Stimulated activated CD4-positive, alpha-beta T cell treated with anti-CD3 and anti-CD28 coated beads, Interleukin-15, amount 100 ng/mL, for 1 hour (primary cell): ENCODE measurements around the gene AXIN1.
"Not testable (repeated sequence)": the region's sequence is repeated elsewhere in the genome, so short reads cannot be mapped to it uniquely, and the experiment has no call there.

Experiments
- DNase-seq, 2 donors: peaks; one replicate each; pipeline ENCODE4 v3.0.0-alpha.2; 2020; ENCODE audit warnings: low read depth in 1 of 2, low spot score in 1 of 2

AXIN1 gene

GRCh38 chr16:369866-370436 is 17.4 kb upstream of the AXIN1 start:
- DNase-seq = no peak

- DNase-seq = no peak
Observed at GRCh38 chr16:369275-369865, 16.8 kb upstream of the AXIN1 start.

DNA sequence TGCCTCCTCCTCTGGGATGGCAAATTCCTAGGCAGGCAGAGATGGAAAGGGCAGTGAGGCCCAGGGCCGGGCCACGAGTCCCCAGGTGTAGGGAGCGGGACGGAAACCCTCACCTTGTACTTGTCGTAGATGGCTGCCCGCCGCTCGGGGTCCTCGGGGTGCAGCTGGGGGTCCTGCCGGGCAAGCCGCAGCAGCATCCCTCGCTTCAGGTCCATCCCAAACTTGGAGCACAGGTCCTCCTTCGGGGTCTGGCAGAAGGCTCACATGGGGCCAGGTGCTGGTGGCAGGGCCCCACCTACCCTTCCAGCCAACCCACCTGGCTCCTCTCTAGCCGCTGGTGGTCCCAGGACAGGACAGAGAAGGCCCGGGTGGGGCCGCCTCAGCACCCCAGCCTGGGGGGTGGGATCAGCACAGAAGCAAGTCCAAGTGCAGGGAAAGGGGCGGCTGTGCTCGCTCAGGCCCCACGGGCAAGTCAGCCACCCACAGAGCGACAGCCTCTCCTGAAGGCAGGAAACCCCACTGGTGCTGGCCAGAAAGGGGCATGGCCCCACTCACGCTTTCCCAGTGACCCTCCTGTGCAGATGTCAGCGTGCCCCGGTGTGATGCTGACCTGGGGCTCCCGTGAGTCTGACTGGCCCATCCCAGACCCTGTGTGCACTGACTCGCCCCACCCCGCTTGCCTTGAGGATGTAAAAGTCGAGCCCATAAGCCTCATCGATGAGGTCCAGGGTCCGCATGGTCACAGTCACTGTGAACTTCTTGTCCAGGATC is 16.1 kb upstream of the AXIN1 start:
- no peak for DNase-seq

GRCh38 chr16:367333-367903 is 14.9 kb upstream of the AXIN1 start:
- DNase-seq = no peak

DNA sequence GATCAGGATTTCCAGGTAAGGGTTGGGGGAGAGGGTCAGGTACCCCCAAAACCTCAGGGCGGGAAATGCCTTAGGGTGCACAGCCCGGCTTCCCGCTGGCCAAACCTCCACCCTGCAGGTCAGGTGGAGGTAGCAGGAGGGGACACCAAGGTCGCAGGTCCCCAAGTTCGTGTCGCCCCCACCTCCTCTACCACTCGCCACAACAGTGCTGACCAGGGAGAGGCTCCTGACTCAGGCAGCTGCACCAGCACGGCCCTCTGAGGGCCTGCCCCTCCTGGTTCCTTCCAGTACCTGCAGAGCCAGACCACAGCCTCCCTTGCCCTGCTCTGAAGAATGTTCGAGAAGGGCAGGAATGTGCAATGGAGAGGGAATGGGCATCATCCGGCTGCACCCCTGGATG is 14.0 kb upstream of the AXIN1 start:
- no peak for DNase-seq

GRCh38 chr16:364595-365491 is 12.3 kb upstream of the AXIN1 start:
- DNase-seq = no peak

DNA sequence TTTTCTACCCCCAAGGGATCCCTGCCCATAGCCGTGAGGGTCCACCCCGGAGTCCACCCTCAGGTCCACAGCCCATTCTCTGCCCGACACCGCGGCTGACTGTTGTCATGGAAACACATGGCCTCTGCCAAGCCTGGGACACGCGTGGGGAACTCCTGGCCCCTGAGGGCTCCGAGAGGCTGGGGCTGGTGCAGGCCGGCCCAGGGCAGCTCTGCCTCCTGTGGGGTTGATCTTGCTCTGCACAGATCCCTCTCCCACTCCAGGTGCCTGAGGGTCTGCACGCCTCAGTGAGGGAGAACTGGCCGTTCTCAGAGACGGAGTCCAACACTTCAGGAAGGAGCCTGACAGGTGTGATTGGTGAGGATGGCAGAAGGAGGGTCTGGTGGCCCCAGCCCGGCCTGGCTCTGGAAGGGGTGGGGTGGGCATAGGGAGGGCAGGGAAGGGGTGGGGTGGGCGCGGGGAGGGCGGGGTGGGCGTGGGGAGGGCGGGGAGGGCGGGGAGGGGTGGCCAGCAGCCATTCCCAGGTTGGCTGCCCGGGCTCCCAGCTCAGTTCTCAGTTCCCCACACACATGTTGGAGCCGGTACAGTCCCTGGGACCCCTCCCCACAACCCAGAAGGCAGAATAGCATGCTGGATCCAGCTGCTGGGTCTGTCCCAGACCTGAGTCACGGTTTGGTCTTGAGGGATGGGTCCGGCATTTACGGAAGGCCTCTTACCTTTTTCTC is 11.4 kb upstream of the AXIN1 start:
- no peak for DNase-seq

DNA sequence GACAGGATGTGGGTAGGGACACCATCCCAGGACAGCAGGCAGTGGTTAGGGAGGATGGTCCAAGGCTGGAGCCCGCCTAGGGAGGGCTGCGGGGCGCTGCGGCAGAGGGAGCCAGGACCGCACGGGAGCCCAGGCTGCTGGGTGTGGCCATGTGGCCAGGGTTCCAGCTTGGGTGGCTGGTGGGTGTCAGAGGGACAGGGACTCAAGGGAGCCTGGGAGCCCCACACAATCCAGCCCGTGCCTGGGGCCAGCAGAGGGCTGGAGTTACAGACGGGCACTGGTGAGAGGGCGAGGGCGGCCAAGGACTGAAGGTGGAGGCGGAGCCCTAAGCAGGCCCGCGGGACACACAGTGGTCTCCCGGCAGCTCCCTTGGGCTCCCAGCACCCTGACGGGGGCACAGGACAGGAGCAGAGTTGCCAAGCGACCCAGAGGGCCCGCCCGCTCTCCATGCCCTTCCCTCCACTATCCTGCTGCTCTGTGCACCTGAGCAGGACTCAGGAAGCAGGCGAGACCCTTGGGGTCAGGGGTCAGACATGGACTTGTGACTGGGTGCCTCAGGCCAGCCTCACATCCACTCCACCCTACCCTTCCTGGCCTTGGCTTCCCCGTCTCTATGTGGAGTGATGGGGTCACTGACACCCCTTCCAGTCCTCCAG is 10.7 kb upstream of the AXIN1 start:
- DNase-seq = no peak

DNA sequence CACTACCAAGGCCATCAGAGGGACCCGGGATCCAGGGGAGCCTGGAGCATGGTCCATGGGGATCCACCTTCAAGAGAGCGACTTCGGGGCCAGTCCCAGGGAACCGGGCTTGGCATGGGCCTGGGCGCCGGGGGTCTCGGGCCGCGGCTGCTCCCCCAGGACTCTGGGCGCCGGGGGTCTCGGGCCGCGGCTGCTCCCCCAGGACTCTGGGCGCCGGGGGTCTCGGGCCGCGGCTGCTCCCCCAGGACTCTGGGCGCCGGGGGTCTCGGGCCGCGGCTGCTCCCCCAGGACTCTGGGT is 10.1 kb upstream of the AXIN1 start:
- not testable (repeated sequence) for DNase-seq

GRCh38 chr16:361872-362701 is 9.6 kb upstream of the AXIN1 start:
- peak; percentile 47 to 58 for DNase-seq

- DNase-seq = no peak
Observed at GRCh38 chr16:361341-361871, 8.9 kb upstream of the AXIN1 start.

DNA sequence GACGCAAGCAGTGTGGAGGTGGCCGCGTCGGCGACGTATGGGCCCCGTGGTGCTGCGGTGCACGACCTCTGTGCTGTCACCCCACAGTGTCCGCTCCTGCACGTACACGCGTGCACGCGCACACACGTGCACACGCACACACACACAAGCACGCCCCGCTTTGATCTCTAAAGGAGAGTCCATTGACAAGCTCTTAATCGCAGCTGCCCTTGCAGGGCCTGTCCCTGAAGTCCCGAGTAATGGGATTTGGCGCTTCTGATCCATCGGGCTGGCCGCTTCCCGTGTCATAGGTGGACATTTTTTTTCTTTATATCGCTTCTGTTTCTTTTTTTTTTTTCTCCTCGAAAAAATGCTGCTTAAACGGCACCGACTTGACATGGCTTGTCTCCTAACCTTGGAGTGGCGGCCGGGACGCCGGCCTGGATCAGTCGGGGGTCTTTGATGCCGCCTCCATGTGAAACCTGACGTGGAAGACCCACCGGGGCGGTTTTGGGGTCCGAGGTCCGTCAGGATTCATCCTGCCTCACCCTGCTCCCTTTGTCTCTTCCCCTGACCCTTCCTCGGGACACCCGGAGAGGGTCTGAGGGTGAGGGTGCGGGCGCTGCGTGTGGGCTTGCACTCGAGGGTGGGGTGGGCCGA is 8.3 kb upstream of the AXIN1 start:
- no peak for DNase-seq

DNA sequence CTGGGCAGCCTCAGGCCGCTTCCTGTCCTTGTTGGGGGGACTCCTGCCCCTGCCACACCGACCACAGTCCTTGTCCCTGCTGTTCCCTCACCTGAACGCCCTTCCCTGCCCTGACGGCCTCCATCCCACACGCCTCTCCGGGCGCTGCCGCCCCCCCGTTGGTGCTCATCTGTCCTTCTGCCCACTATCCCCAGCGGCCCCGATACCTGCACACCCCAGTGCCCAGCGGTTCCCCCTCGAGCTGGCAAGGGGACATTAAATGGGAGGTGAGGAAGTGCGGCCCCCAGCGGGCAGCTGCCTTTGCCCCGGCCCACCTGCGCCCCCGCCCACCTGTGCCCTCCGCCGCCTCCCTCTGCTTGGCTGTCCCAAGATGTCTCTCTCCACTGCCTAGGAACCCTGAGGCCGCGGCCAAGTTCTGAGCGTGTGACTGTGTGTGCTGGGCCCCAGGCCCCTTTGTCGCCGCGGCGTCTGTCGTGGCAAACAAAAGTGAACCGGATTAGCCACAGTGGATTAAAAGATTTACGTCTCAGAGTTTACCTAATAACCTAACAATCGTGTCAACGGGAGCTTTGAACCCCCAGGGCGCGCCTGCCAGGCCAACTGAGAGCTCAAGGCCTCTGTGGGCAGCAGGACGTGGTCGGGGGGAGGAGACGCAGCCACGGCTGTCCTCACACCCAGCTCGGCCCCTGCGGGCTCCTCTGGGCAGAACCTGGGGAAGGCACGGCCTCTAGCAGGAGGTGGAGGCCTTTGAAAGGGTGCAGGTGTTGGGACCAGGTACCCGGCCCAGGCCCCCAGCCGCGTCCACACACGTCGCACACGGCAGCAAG is 7.6 kb upstream of the AXIN1 start:
- DNase-seq = no peak

DNA sequence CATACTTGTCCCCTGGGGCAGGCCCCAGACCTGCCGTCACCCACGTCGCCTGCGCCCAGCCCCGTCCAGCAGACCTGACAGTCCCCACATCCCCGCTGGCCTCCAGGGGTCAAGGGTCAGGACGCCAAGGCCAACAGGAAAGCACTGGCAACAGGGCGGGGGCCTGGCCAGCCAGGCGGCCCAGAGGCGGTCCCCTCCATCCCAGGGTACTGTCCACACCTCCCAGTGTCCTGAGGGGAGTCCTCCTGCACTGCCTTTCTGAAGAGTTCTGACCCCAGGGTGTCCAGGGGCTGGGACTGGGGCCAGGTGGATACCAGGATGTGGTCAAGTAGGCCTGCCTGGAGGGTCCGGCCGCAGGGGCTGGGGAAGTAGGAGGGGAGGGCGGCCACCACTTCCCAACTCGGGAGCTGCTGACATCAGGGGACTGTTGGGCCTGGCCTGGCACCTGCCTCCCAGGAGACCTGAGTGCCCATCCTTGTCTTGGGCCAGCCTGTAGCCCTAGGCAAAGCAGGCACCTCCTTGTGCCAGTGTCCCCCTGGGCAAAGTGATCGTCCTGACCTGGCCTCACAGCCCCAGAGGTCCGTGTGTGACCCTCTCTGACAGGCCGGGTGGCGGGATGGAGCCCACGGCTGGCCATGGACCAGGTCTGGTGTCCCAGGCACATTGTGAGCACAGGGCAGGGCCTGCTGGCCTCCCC is 6.7 kb upstream of the AXIN1 start:
- no peak for DNase-seq

- DNase-seq = no peak
Observed at GRCh38 chr16:356741-357140, 4.2 kb upstream of the AXIN1 start.

DNA sequence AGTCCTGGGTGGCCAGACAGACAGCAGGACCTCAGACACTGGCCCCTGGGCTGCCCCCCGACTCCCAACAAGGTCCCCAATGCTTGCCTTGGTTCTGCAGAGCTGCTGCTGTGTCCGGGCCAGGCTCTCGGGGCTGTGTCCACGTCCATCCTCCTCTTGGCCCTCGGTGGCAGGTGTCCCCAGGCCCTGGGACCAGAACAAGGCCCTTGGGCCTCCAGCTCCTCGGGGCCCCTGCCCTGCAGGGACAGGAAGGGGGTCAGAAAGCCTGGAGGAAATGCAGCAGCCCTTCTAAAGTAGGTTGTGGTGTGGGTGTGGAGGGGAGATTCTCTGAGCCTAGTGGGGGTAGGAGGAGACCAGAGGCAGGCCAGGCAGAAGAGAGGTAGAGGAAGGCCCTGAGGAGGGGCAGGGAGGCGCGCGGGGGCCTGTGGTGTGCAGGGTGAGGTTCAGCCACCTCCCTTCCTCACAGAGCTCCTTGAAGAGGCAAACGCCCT is 2.5 kb upstream of the AXIN1 start:
- no peak for DNase-seq

DNA sequence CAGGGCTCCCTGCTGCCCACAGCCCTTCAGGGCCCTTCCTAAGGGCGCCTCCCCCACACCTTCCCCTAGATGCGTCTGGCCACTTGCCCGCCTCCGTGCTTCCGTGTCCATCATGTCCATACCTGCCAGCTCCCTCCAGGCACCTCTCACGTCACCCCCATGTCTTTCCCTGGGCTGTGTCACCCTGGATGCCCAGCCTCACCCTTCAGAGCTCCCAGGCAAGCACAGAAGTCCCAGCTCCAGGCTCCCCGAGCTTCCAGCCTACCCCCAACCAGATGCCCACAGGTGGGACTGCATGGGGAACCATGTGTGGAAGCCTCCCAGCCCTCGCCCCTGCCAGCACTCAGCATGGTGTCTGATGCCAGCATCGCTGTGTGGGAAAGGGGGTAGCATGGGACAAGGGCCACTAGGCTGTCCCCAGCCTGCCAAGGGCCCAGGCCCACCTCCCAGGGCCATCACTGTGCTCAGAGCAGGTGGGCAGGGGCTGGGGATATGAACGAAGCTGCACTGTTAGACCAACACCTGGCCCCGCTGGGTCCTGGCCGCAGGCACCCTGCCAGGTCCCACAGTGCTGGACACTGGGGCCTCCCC is 1.9 kb upstream of the AXIN1 start:
- no peak for DNase-seq
